ENCODE results near the gene NCLN.
"Not testable (repeated sequence)": the region's sequence is repeated elsewhere in the genome, so short reads cannot be mapped to it uniquely, and the experiment has no call there.

Gene NCLN

GRCh38 chr19:3154957-3155736, 30.6 kb upstream of the NCLN start:
- in situ Hi-C loops (cut with MboI; ENCODE audit: low sequenced_read_pairs), result no loop called here

GRCh38 chr19:3157096-3157845, 28.5 kb upstream of the NCLN start:
- in situ Hi-C loops (cut with MboI; ENCODE audit: low sequenced_read_pairs), result no loop called here

- in situ Hi-C loops (cut with MboI; ENCODE audit: low sequenced_read_pairs), result no loop called here
Observed at GRCh38 chr19:3159565-3159964, 26.2 kb upstream of the NCLN start.

- in situ Hi-C loops (cut with MboI; ENCODE audit: low sequenced_read_pairs), result no loop called here
Observed at GRCh38 chr19:3160219-3160618, 25.5 kb upstream of the NCLN start.

- in situ Hi-C loops (cut with MboI; ENCODE audit: low sequenced_read_pairs), result no loop called here
Observed at GRCh38 chr19:3161453-3161852, 24.3 kb upstream of the NCLN start.

GRCh38 chr19:3162418-3163229, 23.1 kb upstream of the NCLN start:
- in situ Hi-C loops (cut with MboI; ENCODE audit: low sequenced_read_pairs), result no loop called here

- in situ Hi-C loops (cut with MboI; ENCODE audit: low sequenced_read_pairs), result no loop called here
Observed at GRCh38 chr19:3163230-3163886, 22.4 kb upstream of the NCLN start.

GRCh38 chr19:3163943-3164342, 21.8 kb upstream of the NCLN start:
- in situ Hi-C loops (cut with MboI; ENCODE audit: low sequenced_read_pairs), result no loop called here

GRCh38 chr19:3167533-3168272, 18.0 kb upstream of the NCLN start:
- in situ Hi-C loops (cut with MboI; ENCODE audit: low sequenced_read_pairs), result no loop called here

- in situ Hi-C loops (cut with MboI; ENCODE audit: low sequenced_read_pairs), result no loop called here
Observed at GRCh38 chr19:3171894-3172672, 13.6 kb upstream of the NCLN start.

- in situ Hi-C loops (cut with MboI; ENCODE audit: low sequenced_read_pairs), result not testable (repeated sequence)
Observed at GRCh38 chr19:3172673-3173000, 13.1 kb upstream of the NCLN start.

- in situ Hi-C loops (cut with MboI; ENCODE audit: low sequenced_read_pairs), result no loop called here
Observed at GRCh38 chr19:3175781-3176714, 9.7 kb upstream of the NCLN start.

- in situ Hi-C loops (cut with MboI; ENCODE audit: low sequenced_read_pairs), result no loop called here
Observed at GRCh38 chr19:3176715-3177501, 8.8 kb upstream of the NCLN start.

- in situ Hi-C loops (cut with MboI; ENCODE audit: low sequenced_read_pairs), result no loop called here
Observed at GRCh38 chr19:3178377-3178972, 7.3 kb upstream of the NCLN start, which contains the start of gene S1PR4. S1PR4 (plus strand) TSS chr19:3178769; CDS start chr19:3178793, 24 bp downstream.

- in situ Hi-C loops (cut with MboI; ENCODE audit: low sequenced_read_pairs), result no loop called here
Observed at GRCh38 chr19:3178973-3179738, 6.6 kb upstream of the NCLN start.

- in situ Hi-C loops (cut with MboI; ENCODE audit: low sequenced_read_pairs), result no loop called here
Observed at GRCh38 chr19:3179739-3180293, 5.9 kb upstream of the NCLN start.

Measured in hTERT RPE-1 (cell line).